CD4-positive, alpha-beta T cell treated with Interleukin-21 for 1 hour (primary cell): ENCODE results near the gene OR4F17.
A peak's percentile ranks its signal among the peaks of the same experiment; 100 is the strongest.
"Not testable (repeated sequence)": the region's sequence is repeated elsewhere in the genome, so short reads cannot be mapped to it uniquely, and the experiment has no call there.

Experiments
- DNase-seq: peaks from one replicate; pipeline ENCODE4 v3.0.0-alpha.2; 2020

Gene OR4F17

GRCh38 chr19:106804-107203 lies at the start of gene OR4F17:
OR4F17 (plus strand) TSS chr19:107104; CDS start chr19:110679, 3,575 bp downstream.
- DNase-seq, result not testable (repeated sequence)

DNA sequence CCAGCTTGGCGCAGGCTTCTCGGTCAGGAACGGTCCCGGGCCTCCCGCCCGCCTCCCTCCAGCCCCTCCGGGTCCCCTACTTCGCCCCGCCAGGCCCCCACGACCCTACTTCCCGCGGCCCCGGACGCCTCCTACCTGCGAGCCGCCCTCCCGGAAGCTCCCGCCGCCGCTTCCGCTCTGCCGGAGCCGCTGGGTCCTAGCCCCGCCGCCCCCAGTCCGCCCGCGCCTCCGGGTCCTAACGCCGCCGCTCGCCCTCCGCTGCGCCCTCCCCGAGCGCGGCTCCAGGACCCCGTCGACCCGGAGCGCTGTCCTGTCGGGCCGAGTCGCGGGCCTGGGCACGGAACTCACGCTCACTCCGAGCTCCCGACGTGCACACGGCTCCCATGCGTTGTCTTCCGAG lies 36.1 kb upstream of the OR4F17 start:
- peak; percentile 9 for DNase-seq

DNA sequence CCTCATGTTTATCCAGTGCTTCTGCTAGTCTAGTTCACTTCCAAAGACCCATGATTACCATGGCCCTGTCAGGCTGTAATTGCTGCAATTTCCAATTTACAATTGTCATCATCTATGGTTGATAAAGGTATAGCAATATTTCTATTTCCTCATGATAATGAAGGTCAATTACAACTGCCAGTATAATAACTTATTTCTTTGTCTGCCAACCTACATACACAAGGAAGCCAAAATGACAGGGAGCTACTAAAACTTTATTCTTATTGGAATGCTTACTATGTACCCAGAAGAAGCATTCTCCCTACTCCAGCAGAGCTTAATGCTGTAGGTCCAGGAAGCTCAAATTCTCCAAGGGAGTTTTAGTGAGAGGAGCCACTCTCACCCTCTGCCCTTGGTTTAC lies 24.0 kb upstream of the OR4F17 start:
- DNase-seq, result not testable (repeated sequence)

DNA sequence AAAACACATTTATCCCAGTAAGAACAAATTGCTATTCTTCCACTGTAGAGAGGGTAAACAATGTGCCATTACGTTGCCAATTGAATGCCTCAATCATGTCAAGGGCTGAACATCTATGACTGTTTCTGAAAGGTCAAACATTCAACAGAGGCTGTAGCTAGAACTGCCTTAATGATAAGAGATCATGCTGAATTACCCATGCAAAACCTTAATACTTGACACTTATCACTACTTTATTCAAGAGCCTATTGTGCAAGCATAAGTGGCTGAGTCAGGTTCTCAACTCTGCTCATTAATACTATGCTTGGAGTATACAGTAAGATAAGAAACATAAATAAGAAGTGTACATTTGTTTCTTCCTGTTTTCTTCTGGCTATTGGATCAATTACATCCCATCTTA lies 23.3 kb upstream of the OR4F17 start:
- not testable (repeated sequence) for DNase-seq

- DNase-seq, result not testable (repeated sequence)
Observed at GRCh38 chr19:90678-91077, 16.2 kb upstream of the OR4F17 start.

- not testable (repeated sequence) for DNase-seq
Observed at GRCh38 chr19:94794-95193, 12.1 kb upstream of the OR4F17 start.

GRCh38 chr19:97647-98046 lies 9.3 kb upstream of the OR4F17 start:
- DNase-seq, result not testable (repeated sequence)

DNA sequence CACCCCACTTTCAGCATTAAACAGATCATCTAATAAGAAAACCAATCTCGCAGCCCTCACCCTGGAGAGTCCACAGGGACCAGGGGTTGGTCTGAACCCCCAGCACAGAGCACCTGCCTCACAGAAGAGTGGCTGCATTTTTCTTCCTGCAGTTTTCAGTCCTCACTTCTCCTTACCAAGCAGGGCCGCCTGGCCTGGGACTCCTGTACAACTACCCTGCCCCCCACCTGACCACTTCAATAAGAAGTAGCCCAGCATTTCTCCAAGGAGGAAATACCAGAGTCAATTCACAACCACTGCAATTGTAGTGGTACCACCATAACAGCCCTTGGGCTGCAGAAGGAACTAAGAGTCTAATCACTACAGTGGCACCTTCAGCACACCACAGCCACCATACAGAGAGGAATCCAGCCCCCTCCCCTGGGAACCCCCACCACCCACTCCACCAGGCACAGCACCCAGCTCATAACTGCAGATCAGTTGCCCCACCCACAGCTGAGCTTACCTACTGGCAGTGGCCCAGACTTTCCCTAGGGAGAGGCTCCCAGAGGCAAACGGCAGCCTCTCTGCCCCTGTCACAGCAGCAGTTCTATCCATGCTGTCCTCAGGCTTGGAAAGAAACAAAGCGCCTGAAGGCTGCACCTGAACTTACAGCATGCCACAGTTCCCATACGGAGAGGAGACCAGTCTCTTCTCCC lies 13.7 kb downstream of the OR4F17 start:
- DNase-seq, result not testable (repeated sequence)
